Non-pigmented ciliary epithelial cell (primary cell): ENCODE results near the gene STC2.

ENCODE experiments used
- DNase-seq: peaks from one replicate; pipeline ENCODE4 v3.0.0-alpha.2; 2010; ENCODE audit warnings: low read depth

STC2 gene

DNA sequence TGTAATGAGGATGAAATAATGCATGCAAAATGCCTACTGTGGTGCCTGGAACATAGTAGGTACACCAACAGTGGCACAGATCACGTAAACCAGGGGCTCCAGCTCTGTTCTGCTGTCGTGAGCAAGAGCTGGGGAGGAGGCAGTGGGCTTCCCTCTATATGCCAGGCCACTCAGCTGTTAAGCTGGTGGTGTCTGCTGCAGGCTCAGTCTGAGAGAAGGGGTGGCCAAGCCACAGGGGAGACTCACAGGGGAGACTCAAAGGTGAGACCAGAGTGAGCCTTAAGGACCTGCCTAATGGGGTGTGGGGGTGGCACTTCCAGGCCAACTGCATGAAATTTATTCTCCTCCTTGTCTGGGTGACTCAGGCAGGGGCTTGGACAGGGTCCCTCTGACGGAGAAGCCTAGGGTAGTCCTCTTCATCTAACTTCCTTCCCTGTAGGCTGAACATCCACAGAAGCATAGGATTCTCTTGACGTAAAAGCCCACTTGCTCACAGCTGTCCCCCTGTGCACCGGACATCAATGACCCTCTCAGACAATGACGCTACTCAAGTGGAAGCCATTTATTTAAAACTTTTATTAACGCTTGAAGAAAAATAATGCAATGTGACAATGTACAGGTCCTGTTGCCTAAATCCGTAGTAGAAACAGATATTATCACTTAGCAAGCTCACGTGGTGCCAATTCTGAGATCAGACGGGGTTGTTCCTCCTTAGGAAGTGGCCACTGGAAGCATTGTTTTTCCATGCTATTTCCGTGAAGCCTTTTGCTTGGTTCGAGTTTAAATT lies 13.9 kb downstream of the STC2 start:
- no peak for DNase-seq

- DNase-seq, result no peak
These were observed 14.8 kb downstream of the STC2 start for GRCh38 chr5:173313351-173313801.

DNA sequence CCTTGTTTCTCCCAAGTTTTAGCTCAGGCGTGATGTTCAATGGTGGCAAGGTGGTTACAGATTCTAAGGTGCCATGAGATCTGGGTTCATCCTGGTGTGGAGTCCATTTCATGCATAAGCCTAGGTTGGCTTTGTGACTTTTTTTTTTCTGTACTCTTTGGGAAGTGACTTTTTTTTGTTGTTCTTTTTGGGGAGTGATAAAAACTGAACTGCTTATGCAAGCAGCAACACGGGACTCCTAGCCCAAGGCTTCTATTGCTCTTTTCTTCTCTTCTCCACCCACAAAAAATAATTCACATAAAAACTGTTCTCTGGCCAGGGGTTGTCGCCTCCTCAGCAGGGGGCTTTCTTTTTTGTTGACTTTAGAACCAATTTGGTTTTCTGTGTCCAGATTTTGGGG lies 15.4 kb downstream of the STC2 start:
- no peak for DNase-seq

DNA sequence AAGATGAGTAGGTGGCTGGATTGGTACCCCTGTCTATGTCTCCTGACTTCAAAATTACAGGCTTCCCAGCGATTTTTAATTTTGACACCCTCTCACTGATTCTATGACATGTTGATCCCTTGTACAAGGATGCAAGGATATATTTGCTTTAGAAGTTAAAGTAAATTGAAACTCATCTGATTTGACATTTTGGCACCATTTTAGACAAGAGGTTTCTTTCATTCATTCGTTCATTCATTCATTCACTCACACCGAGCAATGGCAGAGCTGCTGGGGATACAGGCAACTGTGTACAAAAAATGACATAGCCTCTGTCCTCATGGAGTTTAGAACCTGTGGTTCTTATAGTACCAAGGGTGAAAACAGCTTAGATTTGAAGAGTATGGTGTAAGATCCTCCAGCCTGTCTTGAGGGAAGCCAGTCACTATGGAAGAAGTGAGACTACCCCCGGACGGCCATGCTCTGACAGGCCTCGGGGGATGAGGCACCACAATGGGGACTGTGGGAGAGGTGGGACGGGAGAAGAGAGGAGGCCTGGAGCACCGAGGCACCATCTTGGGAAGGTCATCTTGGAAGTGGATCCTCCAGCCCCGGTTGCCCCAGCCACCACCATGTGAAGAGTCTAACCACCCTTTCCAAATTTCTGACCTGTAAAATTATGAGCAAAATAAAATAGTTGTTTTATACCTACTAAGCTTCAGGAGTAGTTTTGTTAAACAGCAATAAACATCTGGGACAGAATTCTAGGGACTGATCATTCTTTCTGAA lies 16.2 kb downstream of the STC2 start:
- no peak for DNase-seq

DNA sequence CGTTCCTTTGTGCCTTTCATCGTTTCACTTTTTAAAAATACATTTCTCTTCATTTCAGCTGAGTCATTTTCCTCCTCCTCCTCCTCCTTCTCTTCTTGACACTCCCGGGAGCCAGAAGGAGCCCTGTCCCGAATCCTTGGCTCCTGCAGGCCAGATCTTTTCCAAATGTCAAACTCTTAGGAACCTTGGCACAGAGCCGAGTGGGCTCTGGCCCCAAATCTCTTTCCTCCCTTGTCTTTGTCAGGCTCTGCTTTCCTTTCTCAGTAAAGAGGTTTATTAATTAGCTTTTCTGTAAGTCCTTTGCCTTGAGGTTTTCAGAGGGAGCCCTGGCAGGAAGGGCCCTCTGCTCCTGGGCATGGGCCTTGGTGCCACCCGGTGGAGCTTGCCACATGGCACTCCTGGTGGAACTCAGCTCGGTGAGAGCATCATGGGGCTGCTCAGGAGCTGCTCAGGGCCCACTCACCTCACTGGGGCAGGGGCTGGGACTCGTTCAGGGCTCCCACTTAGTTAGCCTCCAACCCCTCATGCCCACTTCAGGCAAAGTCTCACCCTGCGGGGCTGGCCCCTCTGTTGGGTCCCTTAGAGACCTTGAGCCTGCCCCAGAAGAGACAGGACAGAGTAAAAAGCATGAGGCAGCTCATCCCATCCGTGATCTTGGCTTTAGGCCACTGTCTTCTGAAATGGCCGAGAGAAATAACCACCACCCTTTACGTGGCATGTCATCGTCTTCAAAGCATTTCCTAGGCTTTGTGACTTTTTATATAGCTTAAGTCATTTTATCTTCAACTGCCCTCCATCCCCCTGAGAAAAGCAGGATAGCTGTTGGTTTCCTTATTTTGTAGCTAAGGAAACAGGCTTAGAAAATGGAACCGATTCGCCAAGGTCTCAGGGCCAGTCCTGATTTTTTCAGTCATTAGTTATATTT lies 17.1 kb downstream of the STC2 start:
- no peak for DNase-seq

- DNase-seq, result no peak
These were observed 17.9 kb downstream of the STC2 start for GRCh38 chr5:173310218-173310769.

DNA sequence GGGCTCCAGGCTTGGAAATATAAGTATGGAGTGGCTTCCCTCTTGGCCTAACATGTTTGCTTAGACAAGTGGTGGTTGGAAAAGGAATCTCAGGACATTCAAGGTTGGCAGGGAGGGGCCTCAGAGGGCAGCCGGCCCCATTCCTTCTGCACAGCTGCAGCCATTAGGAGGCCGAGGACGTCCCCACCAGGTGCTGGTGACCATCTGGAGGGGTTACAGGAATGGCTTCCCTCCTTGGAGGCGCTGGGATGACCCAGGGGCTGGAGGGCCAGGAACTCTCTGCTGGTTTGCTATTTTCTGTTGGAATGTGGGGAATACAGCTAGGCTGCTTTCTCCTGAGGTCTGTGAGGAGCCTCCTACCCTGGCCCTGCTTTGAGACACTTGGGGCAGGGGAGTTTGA lies 18.5 kb downstream of the STC2 start:
- DNase-seq, result no peak

DNA sequence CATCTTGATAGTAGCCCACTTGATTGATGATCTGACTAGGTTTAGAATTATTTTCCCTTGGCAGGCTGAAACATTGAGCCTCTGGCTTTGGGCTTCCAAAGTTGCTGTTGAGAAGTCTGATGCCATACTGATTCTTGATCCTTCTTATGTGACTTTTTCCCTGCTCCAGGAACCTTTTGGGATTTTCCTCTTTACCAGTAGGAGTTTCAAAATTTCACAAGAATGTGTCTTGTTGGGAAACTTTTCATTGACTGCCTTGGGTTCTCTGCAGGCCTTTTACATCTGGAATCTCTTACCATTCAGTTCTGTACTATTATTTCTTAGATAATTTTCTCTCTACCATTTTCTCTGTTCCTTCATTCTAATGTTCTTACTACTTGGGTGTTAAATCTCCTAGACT lies 20.0 kb downstream of the STC2 start:
- DNase-seq, result no peak

DNA sequence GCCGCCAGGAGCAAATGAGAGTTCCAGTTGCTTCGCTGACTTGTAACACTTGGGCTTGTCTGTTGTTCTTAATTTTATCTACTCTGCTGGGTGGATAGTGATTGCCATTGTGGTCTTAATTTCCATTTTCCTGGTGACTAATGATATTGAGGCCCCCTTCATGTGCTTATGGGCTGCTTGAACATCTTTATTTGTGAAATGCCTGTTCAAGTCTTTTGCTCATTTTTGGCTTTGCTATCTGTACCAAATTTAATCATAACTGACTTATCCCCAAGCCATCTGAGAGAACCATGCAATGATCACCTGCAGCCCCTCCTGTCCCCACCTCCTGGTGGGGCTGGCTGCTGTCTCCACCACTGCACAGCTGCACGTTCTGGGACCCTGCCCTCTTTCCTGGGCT lies 20.5 kb downstream of the STC2 start:
- no peak for DNase-seq

- DNase-seq, result no peak
These were observed 21.5 kb downstream of the STC2 start for GRCh38 chr5:173306695-173307094.

DNA sequence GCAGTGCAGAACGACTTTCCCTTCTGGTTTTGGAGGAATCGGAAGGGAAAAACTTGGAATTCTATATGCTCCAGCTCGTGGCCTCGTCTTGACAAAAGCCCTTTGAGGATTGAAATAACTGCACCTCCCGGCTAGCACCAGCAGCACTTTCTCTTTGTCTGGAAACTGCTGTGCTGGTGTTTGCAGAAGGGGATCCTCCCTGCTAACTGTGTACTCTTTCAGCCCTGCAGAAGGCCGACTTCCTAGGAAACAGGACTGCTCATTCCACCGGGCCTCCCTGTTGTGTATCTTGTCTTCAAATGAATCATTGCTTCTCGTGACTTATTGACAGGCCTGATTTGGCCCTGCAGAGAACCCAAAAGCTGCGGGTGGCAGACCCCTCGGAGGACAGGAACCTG lies 23.6 kb downstream of the STC2 start:
- no peak for DNase-seq

GRCh38 chr5:173303878-173304590 lies 24.2 kb downstream of the STC2 start:
- no peak for DNase-seq

DNA sequence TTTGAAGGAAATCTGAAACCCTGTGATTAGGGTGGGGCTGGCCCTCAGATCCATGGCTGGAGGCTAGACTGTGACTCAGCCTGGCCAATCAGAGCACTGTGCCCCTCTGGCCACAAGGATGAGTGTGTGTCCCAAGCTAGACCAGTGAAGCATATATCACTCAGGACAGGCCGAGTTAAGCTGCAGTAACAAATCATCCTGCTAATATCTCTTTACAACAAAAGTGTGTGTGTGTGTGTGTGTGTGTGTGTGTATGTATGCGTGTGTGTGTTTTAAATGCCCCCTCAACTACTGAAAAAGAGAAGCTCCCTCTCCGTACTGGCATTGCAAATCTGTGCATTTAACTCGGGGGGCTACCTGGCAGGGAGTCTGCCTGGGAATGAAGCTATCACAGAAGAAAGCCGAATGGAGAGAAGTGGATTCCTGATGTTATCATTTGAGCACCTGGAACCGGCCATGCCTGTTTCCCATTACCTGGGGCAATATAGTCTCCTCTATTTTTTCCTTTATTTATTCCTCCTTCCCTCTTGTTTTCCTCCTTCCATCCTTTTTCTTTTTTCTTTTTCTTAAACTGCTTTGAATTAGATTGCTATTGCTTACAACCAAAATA lies 25.6 kb downstream of the STC2 start:
- DNase-seq, result no peak

- DNase-seq, result no peak
These were observed 26.3 kb downstream of the STC2 start for GRCh38 chr5:173301695-173302545.

- DNase-seq, result no peak
These were observed 27.7 kb downstream of the STC2 start for GRCh38 chr5:173300389-173301047.

DNA sequence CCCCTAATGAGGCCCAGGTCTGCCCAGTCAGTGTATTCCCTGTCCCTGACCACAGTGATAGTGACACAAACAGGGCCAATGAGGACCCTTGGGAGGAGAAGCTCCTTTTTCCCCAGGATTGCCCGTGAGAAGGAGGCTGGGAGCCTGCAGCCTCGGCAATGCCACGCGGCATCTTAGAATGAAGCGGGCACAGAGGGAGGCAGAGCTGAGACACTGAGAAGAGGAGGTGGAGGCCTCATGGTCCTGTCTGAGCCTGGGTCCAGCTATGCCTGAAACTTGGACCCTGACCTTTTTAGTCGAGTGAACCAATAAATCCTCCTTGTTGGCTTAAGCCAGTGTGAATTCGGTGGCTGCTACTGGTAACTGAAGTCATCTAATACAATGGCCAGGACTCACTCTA lies 28.4 kb downstream of the STC2 start:
- no peak for DNase-seq

DNA sequence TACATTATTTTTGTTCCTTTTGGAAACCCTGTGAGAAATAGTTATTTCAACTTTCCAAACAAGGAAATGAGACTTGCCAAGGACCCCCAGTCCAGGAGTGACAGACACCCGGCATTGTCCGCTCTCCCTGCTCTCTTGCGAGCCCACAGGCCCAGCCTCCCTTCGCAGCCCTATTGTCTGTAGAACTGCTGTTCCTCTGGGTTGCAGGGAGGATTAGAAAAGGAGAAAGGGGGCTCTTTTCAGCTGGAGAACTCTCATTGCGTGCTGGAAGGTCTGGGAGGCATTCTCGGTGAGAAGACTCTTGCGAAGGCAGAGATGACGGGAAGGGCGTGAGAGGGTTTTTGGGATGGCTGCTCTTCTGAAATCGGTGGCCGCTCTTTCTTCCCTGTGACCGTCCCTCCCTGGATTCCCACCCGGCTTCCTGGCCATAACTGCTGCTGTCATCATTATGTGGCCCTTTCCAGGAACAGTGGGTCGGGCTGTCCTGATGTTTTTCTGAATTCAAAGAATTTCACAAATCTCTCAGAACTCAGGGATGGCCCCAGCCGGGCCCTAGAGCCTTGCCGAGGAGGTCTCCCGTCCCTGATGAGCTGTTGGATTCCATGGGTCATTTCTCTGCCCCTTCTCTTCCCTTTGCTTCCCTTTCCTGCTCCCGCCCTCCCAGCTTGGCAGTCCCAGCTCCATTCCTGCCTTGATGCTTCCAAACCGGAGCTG lies 29.8 kb downstream of the STC2 start:
- no peak for DNase-seq

GRCh38 chr5:173297813-173298212 lies 30.4 kb downstream of the STC2 start:
- no peak for DNase-seq
